MCF 10A (cell line): Measurements from ENCODE around the gene ITGB1. TPM values are rescaled to one million over a fixed set of nuclear protein-coding genes. Genes with fewer than 3 reads are reported as not detected.

Source experiments
- BruUV-seq: library from RNA; stranded (reverse); fragments of 400-500 nt; replicated peaks from 2 replicates; lab custom pipeline; 2021; lab: Mats Ljungman, UMichigan
- CTCF ChIA-PET: fragments of 300-600 bp; sonication (Branson Sonifier 250); formaldehyde crosslinking; extraction: SDS; loops from one replicate; lab custom pipeline; 2021; ENCODE audit warnings: antibody characterized with exemption, inconsistent platforms; lab: Yijun Ruan, JAX
- POLR2A ChIA-PET: fragments of 300-600, 350-650 bp; sonication (Branson Sonifier 250); formaldehyde crosslinking; extraction: SDS; loops from one replicate; lab custom pipeline; 2020; ENCODE audit warnings: antibody characterized with exemption, inconsistent platforms; lab: Yijun Ruan, JAX
- DNase-seq: peaks from one replicate; pipeline ENCODE4 v3.0.0-alpha.2; 2018; ENCODE audit not compliant: unreplicated experiment
- H3K27ac Mint-ChIP-seq: one replicate; pipeline ENCODE4 v1.8.0; 2022; ENCODE audit warnings: mild to moderate bottlenecking, low read depth, mixed read lengths; ENCODE audit not compliant: unreplicated experiment
- H3K27me3 Mint-ChIP-seq: one replicate; pipeline ENCODE4 v1.8.0; 2022; ENCODE audit warnings: mixed read lengths; ENCODE audit not compliant: insufficient read depth, unreplicated experiment
- H3K36me3 Mint-ChIP-seq: one replicate; pipeline ENCODE4 v1.8.0; 2022; ENCODE audit warnings: mild to moderate bottlenecking, moderate library complexity, mixed read lengths; ENCODE audit not compliant: insufficient read depth, unreplicated experiment
- H3K4me1 Mint-ChIP-seq: one replicate; pipeline ENCODE4 v1.8.0; 2022; ENCODE audit warnings: mixed read lengths; ENCODE audit not compliant: insufficient read depth, unreplicated experiment
- H3K4me3 Mint-ChIP-seq: one replicate; pipeline ENCODE4 v1.8.0; 2022; ENCODE audit warnings: mild to moderate bottlenecking, moderate library complexity, mixed read lengths; ENCODE audit not compliant: unreplicated experiment
- H3K9me3 Mint-ChIP-seq: one replicate; pipeline ENCODE4 v1.8.0; 2022; ENCODE audit warnings: mixed read lengths; ENCODE audit not compliant: unreplicated experiment
- CTCF ChIP-seq: fragments of 200-600 bp; IDR thresholded peaks from one replicate; pipeline ENCODE4 v1.8.0; 2022; ENCODE audit warnings: antibody characterized with exemption, mild to moderate bottlenecking; ENCODE audit not compliant: unreplicated experiment
- intact Hi-C: fragments of 100-400 bp; cut with micrococcal nuclease; formaldehyde crosslinking; loops from 2 replicates; pipeline ENCODE4 v1.14.1; 2022
- total RNA-seq: library from RNA; stranded (reverse); gene quantifications from 2 replicates; pipeline ENCODE4 v1.2.3, GENCODE V29; 2022

Gene ITGB1
- total RNA-seq, 1 experiment from 2014 or later: 703 TPM

- Mint-ChIP-seq H3K4me3 (no peak overlapping the region), H3K27ac (no peak overlapping the region), H3K9me3 (no peaks in the 10 kb centered on the region), H3K27me3 (no peaks in the 10 kb centered on the region), H3K36me3 (peaks cover 36% of the 10 kb centered on the region), H3K4me1 (peaks cover 5% of the 10 kb centered on the region)
- TF ChIP-seq CTCF: no peak
- POLR2A ChIA-PET: no interaction called here
- intact Hi-C loops: loop anchor here (5.0 kb wide), 1 partner anchor 118 kb away; no protein-coding TSS in a partner anchor
- no TSS peak for BruUV-seq
- CTCF ChIA-PET: interaction anchor here (0.7 kb wide), 1 partner anchor 71 kb away, joined by 3 read pairs; no protein-coding TSS in a partner anchor
- DNase-seq: no peak
These were observed 68.3 kb downstream of the ITGB1 start for GRCh38 chr10:32889631-32890212.

GRCh38 chr10:32888161-32888927 lies 69.7 kb downstream of the ITGB1 start:
- intact Hi-C loops: no loop called here
- Mint-ChIP-seq H3K9me3 (no peaks in the 10 kb centered on the region), H3K4me3 (no peak overlapping the region), H3K4me1 (peaks cover 5% of the 10 kb centered on the region), H3K27ac (no peak overlapping the region), H3K36me3 (peaks cover 27% of the 10 kb centered on the region), H3K27me3 (no peaks in the 10 kb centered on the region)
- ChIA-PET POLR2A (no interaction called here), CTCF (interaction anchor here (0.7 to 0.8 kb wide), 2 partner anchors 86 to 634 kb away, joined by 3 read pairs; no protein-coding TSS in a partner anchor)
- BruUV-seq: no TSS peak
- DNase-seq: no peak
- no peak for TF ChIP-seq CTCF

- CTCF ChIA-PET: no interaction called here
- POLR2A ChIA-PET: no interaction called here
- no TSS peak for BruUV-seq
- Mint-ChIP-seq H3K27me3 (no peaks in the 10 kb centered on the region), H3K4me3 (no peak overlapping the region), H3K36me3 (peaks cover 28% of the 10 kb centered on the region), H3K4me1 (peaks cover 5% of the 10 kb centered on the region), H3K27ac (no peak overlapping the region), H3K9me3 (no peaks in the 10 kb centered on the region)
- TF ChIP-seq CTCF: no peak
- intact Hi-C loops: no loop called here
- no peak for DNase-seq
These were observed 70.5 kb downstream of the ITGB1 start for GRCh38 chr10:32887481-32887880.

GRCh38 chr10:32882076-32882475 lies 76.0 kb downstream of the ITGB1 start:
- POLR2A ChIA-PET: no interaction called here
- no TSS peak for BruUV-seq

More at GRCh38 chr10:32882076-32882475, 76.0 kb downstream of the ITGB1 start:
- no peak overlapping the region for H3K4me3 Mint-ChIP-seq
- H3K27ac Mint-ChIP-seq: no peak overlapping the region
- no peak for DNase-seq
- CTCF ChIA-PET: no interaction called here
- TF ChIP-seq CTCF: no peak
- no peaks in the 10 kb centered on the region for H3K9me3 Mint-ChIP-seq
- no peaks in the 10 kb centered on the region for H3K4me1 Mint-ChIP-seq
- intact Hi-C loops: no loop called here
- H3K27me3 Mint-ChIP-seq: no peaks in the 10 kb centered on the region
- H3K36me3 Mint-ChIP-seq: peaks cover 13% of the 10 kb centered on the region
